Uterus (tissue), 4 donors: Measurements from ENCODE around the gene SPRY4. TPM values are rescaled to one million over a fixed set of nuclear protein-coding genes. Genes with fewer than 3 reads are reported as not detected.

Experiments
- DNase-seq, 2 donors: peaks; one replicate each; pipeline ENCODE4 v3.0.0-alpha.2; 2019 to 2020
- H3K27ac ChIP-seq, 2 donors: fragments of 200-600 bp; sonication (generic); 1 replicate in 1 of 2; 2 replicates in 1 of 2; pipeline ENCODE4 v1.5.1; 2016 to 2018
- H3K27me3 ChIP-seq, 2 donors: fragments of 200-600 bp; sonication (generic); one replicate each; pipeline ENCODE4 v1.5.1; 2018 to 2019; ENCODE audit warnings: control low read depth in 1 of 2
- H3K36me3 ChIP-seq, 2 donors: fragments of 200-600 bp; sonication (generic); one replicate each; pipeline ENCODE4 v1.5.1; 2019; ENCODE audit warnings: control low read depth in 1 of 2
- H3K4me1 ChIP-seq, 2 donors: fragments of 200-600 bp; sonication (generic); one replicate each; pipeline ENCODE4 v1.5.1; 2018 to 2019; ENCODE audit warnings: control low read depth in 1 of 2
- H3K4me3 ChIP-seq, 2 donors: fragments of 200-600 bp; sonication (generic); 1 replicate in 1 of 2; 2 replicates in 1 of 2; pipeline ENCODE4 v1.5.1; 2018 to 2019; ENCODE audit warnings: mild to moderate bottlenecking in 1 of 2
- H3K9me3 ChIP-seq, 2 donors: fragments of 200-600 bp; sonication (generic); one replicate each; pipeline ENCODE4 v1.5.1; 2019; ENCODE audit warnings: control low read depth in 1 of 2
- CTCF ChIP-seq, 4 experiments: fragments of 200-600 bp in 2 of 4; fragments of 450-650 bp in 2 of 4; sonication (generic) in 2 of 4; IDR thresholded peaks; one replicate each; pipeline ENCODE4 v1.5.1; 2016 to 2019; ENCODE audit warnings: antibody characterized with exemption in 4 of 4, mild to moderate bottlenecking in 2 of 4, moderate library complexity in 1 of 4
- POLR2A ChIP-seq, 2 donors: fragments of 450-650 bp; IDR thresholded peaks; one replicate each; pipeline ENCODE4 v1.6.1; 2016; ENCODE audit warnings: antibody characterized with exemption in 2 of 2, mild to moderate bottlenecking in 1 of 2, moderate library complexity in 1 of 2
- intact Hi-C: fragments of 100-400 bp; cut with DNase I; formaldehyde crosslinking; loops from one replicate; pipeline ENCODE4 v1.15.1; 2023; ENCODE audit warnings: low total_unique reads
- total RNA-seq, 4 donors: library from RNA; depleted of rRNA in 3 of 4; stranded (reverse); fragments of >200 nt in 3 of 4; gene quantifications; one replicate each; pipeline versions ENCODE4 v1.1.0 to v1.2.4, GENCODE V29; 2014 to 2023
- donor health status: DM: yes; HTN: yes; CAD: no.

Gene SPRY4
- total RNA-seq, 4 donors from 2014 or later = 3.1 to 14.3 (median 12.1) TPM

GRCh38 chr5:142308358-142308757 lies 16.5 kb downstream of the SPRY4 start:
- Histone ChIP-seq H3K27ac (no peak overlapping the region), H3K36me3 (no peaks in the 10 kb centered on the region), H3K27me3 (no peaks in the 10 kb centered on the region), H3K9me3 (no peaks in the 10 kb centered on the region), H3K4me3 (no peak overlapping the region), H3K4me1 (no peaks in the 10 kb centered on the region)
- TF ChIP-seq POLR2A (IDR thresholded peaks at IDR 0.05) (no peak), CTCF (IDR thresholded peaks at IDR 0.05) (no peak)
- DNase-seq = no peak
- intact Hi-C loops = no loop called here

- intact Hi-C loops = no loop called here
- Histone ChIP-seq H3K4me3 (no peak overlapping the region), H3K9me3 (no peaks in the 10 kb centered on the region), H3K36me3 (no peaks in the 10 kb centered on the region), H3K4me1 (no peaks in the 10 kb centered on the region), H3K27me3 (no peaks in the 10 kb centered on the region), H3K27ac (no peak overlapping the region)
- no peak for DNase-seq
- TF ChIP-seq CTCF (IDR thresholded peaks at IDR 0.05) = no peak
- TF ChIP-seq POLR2A (IDR thresholded peaks at IDR 0.05) = no peak
Measured at GRCh38 chr5:142307146-142307890, 17.5 kb downstream of the SPRY4 start.

- Histone ChIP-seq H3K27ac (no peak overlapping the region), H3K4me3 (no peak overlapping the region), H3K4me1 (no peaks in the 10 kb centered on the region), H3K9me3 (no peaks in the 10 kb centered on the region), H3K27me3 (no peaks in the 10 kb centered on the region), H3K36me3 (no peaks in the 10 kb centered on the region)
- DNase-seq = no peak
- TF ChIP-seq POLR2A (IDR thresholded peaks at IDR 0.05) (no peak), CTCF (IDR thresholded peaks at IDR 0.05) (no peak)
- intact Hi-C loops = no loop called here
Measured at GRCh38 chr5:142306077-142306502, 18.7 kb downstream of the SPRY4 start.

- Histone ChIP-seq H3K27me3 (no peaks in the 10 kb centered on the region), H3K27ac (no peak overlapping the region), H3K36me3 (no peaks in the 10 kb centered on the region), H3K4me3 (no peak overlapping the region), H3K4me1 (no peaks in the 10 kb centered on the region), H3K9me3 (no peaks in the 10 kb centered on the region)
- intact Hi-C loops = no loop called here
- TF ChIP-seq POLR2A (IDR thresholded peaks at IDR 0.05) (no peak), CTCF (IDR thresholded peaks at IDR 0.05) (no peak)
- DNase-seq = no peak
Measured at GRCh38 chr5:142305211-142305610, 19.6 kb downstream of the SPRY4 start.

GRCh38 chr5:142304013-142304701 lies 20.7 kb downstream of the SPRY4 start:
- no peak overlapping the region for H3K27ac ChIP-seq
- no peaks in the 10 kb centered on the region for H3K9me3 ChIP-seq
- DNase-seq = no peak
- intact Hi-C loops = no loop called here
- no peaks in the 10 kb centered on the region for H3K36me3 ChIP-seq
- H3K27me3 ChIP-seq = no peaks in the 10 kb centered on the region
- no peaks in the 10 kb centered on the region for H3K4me1 ChIP-seq
- no peak overlapping the region for H3K4me3 ChIP-seq
- TF ChIP-seq POLR2A (IDR thresholded peaks at IDR 0.05) (no peak), CTCF (IDR thresholded peaks at IDR 0.05) (no peak)
